PC-9 (cell line): ENCODE measurements around the gene ACOT6.
A peak's percentile ranks its signal among the peaks of the same experiment; 100 is the strongest.

Experiments used
- EZH2 ChIP-seq: fragments of 200-600 bp; sonication (generic); IDR thresholded peaks from 2 replicates; pipeline ENCODE4 v1.8.0; 2017; ENCODE audit warnings: antibody characterized with exemption, low read depth
- TF ChIP-seq, protein P1 (sequence below): fragments of 200-600 bp; sonication (generic); conservative IDR thresholded peaks from 2 replicates; pipeline ENCODE4 v1.6.1; 2017; ENCODE audit warnings: mixed run types, antibody characterized with exemption, mild to moderate bottlenecking, moderate library complexity

- TF ChIP-seq, protein P1, sequence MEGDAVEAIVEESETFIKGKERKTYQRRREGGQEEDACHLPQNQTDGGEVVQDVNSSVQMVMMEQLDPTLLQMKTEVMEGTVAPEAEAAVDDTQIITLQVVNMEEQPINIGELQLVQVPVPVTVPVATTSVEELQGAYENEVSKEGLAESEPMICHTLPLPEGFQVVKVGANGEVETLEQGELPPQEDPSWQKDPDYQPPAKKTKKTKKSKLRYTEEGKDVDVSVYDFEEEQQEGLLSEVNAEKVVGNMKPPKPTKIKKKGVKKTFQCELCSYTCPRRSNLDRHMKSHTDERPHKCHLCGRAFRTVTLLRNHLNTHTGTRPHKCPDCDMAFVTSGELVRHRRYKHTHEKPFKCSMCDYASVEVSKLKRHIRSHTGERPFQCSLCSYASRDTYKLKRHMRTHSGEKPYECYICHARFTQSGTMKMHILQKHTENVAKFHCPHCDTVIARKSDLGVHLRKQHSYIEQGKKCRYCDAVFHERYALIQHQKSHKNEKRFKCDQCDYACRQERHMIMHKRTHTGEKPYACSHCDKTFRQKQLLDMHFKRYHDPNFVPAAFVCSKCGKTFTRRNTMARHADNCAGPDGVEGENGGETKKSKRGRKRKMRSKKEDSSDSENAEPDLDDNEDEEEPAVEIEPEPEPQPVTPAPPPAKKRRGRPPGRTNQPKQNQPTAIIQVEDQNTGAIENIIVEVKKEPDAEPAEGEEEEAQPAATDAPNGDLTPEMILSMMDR: peak; percentile 64
- no peak for TF ChIP-seq EZH2
These were observed 50.2 kb downstream of the ACOT6 start for GRCh38 chr14:73662487-73662943.
